T-helper 2 cell (primary cell): ENCODE measurements around the gene GNG8.

Source experiments
- DNase-seq, 5 experiments: peaks; one replicate each; pipeline versions ENCODE4 v3.0.0 to v3.0.0-alpha.2; 2012 to 2022

The GNG8 gene

DNA sequence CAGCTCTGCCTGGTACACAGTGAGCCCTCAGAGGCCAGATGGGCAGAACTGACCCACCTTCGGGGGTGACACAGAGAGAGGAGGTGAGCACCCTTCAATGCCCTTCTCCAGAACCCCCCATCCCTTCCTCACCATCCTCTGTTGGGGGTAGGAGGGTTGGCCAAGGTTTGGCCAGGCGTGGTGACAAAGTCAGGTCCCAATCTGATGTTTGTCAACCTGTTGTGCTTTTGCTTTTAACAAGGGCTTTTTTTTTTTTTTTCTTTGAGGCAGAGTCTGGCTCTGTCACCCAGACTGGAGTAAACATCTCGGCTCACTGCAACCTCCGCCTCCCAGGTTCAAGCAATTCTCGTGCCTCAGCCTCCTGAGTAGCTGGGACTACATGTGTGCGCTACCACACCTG lies 18.4 kb downstream of the GNG8 start:
- no peak for DNase-seq

DNA sequence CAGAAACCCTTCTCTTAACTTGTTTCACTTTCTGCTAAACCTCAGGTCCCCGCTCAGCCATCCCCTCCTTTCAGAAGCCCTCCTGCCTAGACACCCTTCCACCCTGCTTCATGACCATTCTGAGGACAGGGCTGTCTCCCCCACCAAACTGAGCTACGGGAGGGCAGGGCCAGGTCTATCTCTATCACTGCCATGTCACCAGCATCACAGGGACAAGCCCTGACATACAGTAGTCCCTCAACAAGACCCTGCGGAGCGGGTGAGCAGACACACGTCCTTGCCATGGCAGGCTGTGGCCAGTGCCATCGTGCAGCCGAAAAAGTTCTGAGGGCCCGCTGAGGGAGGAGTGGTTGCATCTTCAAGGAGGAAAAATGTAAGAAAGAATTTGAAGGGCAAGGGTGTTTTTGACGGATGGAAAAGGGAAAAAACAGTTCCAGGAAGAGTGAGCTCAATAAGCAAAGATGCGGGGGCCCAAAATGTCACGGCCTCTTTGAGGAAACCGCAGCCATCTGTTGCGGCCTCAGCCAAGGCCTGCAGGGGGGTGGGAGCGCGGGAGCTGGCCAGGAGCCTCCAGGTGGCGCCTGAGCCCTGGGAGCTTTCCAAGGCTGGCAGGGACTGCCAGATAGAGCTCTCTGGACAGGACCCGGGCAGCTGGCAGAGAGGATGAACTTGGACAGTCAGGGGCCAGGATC lies 19.2 kb downstream of the GNG8 start:
- no peak for DNase-seq

- no peak for DNase-seq
These were observed 20.0 kb downstream of the GNG8 start for GRCh38 chr19:46615966-46616365.

DNA sequence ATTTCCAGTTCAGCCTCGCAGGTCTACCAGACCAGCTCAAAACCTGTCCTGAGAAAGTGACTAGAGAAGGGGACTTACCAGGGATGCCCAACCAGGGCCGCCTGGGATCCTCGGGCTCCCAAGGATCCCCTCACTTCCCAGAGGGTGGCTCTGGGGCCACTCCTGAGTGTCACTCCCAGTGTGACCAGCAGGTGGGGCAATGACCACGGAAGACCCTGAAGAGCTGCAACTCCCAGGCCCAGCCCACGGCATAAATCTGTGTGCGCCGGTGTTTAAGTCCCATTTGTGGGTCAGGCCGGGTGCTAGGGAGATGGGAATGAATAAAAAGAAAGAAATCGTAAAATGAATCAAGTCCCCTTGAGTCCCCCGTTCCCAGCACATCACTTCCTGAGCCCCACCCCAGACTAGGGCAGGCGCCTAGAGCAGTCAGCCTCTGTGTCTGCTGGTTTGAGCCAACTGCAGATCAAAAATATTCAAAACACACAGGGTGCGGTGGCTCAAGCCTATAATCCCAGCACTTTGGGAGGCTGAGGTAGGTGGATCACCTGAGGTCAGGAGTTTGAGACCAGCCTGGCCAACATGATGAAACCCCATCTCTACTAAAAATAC lies 21.8 kb downstream of the GNG8 start:
- DNase-seq, result peak; percentile 49 to 82 (median 72)

DNA sequence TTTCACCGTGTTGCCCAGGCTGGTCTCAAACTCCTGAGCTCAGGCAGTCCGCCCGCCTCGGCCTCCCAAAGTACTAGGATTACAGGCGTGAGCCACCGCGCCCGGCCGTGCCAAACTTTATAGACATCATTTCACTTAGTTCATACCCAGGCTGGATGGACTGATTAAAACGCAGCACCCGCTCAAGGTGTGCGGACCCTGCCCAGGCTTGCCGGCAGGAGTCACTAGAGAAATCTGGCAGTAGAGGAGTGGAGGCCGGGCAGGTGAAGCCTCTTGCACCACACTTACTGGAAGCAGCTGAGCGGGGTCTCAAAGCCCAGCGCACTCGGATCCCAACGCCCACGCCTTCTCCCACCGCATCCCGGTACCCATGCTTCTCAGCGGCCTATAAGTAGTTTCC lies 22.5 kb downstream of the GNG8 start:
- DNase-seq, result no peak

DNA sequence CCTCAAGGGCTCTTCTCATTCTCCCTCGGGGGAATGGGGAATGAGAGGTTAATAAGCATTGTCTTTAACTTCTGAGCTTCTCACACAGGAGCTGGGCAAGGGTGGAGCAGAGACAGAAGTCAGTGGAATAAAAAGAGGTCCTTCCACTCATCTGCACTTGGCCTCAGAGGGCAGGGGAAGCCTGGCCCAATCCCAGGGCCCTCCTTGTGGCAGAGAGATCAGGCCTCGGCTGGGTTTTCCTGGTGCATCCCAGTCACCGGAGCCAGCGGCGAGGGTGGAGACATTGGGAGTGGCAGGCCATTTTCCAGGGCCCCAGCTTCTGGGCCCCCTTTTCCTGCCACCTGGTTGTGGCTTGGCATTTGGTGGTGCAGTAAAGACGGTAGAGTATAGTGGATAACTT lies 24.2 kb downstream of the GNG8 start:
- DNase-seq, result no peak

GRCh38 chr19:46610851-46611770 lies 24.9 kb downstream of the GNG8 start:
- DNase-seq, result peak in 1 of 5 experiments; percentile 61

- no peak for DNase-seq
These were observed 25.6 kb downstream of the GNG8 start for GRCh38 chr19:46610413-46610775.

- DNase-seq, result no peak
These were observed 26.2 kb downstream of the GNG8 start for GRCh38 chr19:46609511-46610412.

DNA sequence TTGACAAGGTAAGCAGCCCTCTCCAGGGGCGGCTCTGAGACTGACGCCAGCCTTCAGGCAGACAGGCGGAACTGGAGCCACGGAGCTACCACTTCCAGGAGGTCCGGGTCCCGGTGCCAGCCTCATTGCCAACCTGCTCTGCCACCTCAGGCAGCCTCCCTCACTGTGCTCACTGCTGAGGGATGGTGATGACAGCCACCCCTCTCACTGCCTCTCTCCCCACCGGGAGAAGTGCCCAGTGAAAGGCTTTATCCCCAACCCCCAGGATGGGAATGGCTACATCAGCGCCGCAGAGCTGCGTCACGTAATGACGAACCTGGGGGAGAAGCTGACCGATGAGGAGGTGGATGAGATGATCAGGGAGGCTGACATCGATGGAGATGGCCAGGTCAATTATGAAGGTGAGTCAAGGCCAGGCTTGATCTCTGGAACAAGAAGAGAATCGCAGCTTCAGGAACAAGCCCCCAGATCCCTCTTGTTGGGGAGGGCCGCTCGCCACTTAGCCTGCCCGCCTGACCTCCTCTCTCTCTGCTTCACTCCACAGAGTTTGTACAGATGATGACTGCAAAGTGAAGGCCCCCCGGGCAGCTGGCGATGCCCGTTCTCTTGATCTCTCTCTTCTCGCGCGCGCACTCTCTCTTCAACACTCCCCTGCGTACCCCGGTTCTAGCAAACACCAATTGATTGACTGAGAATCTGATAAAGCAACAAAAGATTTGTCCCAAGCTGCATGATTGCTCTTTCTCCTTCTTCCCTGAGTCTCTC lies 27.2 kb downstream of the GNG8 start:
- DNase-seq, result no peak

- no peak for DNase-seq
These were observed 27.8 kb downstream of the GNG8 start for GRCh38 chr19:46608178-46608577.

GRCh38 chr19:46607448-46607841 lies 28.6 kb downstream of the GNG8 start:
- no peak for DNase-seq

DNA sequence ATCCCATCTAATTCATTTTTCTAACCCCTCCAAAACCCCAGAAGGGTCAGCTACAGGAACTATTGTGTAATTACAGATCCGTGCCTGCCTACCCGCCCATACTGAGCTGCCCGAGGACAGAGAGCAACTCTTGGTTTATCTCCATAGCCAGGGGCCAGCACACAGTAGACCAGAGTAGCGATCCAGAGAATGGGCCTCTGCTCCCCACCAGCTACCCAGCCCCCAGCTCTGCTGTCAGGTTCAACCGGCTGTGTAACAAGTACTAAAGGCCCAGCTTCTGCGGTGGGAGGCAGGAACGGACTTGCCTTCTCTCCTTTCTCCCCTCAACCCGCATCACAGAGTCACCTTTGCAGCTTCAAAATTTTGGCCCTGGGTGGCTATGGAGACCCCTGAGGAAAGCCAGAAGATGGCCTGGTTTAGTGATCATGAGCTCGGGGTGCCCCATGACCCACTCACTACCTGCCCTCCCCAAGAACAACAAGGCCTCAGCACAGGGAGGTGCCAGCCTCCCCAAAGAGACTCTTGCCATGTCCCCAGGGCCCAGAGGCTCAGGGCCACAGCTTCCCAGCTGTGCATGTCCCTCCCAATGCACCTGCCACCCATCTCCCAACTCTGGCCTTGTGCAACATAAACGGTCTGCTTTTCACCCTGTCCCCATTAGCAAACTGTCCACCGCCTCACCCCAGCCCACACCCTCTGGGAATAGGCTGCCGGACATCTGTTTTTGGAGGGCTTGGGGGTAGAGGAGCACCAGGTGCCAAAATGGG lies 29.1 kb downstream of the GNG8 start:
- DNase-seq, result no peak

DNA sequence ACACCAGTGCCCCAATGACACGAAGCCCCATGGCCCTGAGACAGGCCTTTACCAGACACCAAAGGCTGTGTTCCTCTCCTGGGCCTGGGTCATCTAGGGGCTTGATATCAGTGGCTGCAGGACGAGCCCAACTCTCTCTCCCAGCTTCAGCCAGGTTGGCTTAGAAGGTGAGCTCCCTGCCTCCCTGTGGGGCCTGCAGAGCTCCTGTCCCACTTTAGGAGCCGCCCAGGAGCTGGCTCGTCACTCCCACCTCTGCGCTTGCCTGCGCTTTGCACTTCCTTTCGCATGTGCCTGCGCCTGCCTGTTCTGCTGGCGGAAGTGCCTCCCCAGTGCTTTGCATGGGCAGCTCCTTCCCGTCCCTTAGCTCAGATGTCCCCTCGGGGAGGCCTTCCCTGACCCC lies 30.0 kb downstream of the GNG8 start:
- no peak for DNase-seq

- DNase-seq, result no peak
These were observed 30.6 kb downstream of the GNG8 start for GRCh38 chr19:46605356-46605821.

DNA sequence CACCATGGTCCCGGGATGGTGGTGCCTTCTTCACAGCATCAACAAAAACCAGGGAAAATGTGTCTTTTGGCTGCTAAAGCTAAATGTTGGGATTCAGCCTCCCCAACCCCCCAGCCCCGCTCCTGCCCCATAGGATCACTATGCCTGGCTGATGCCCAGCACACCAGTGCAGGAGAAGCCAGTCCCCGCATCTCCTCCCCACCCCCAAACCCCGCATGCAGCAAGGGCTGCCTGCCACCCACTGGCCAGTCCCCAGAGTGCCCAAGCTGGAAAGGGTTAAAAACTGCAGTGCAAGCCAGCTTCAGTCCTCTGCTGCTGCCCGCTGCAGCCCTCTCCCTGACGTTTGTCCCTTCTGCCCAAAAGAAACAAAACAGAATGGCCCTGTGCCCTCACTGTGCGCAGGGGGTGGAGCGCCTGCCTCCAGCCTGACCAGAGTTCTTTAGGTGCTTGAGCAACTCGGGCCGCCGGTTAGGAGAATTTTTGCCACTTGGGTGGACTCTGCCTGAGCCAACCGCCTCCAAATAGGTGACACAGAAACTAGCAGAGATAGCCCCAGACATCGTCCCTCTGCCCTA lies 31.1 kb downstream of the GNG8 start:
- DNase-seq, result no peak

DNA sequence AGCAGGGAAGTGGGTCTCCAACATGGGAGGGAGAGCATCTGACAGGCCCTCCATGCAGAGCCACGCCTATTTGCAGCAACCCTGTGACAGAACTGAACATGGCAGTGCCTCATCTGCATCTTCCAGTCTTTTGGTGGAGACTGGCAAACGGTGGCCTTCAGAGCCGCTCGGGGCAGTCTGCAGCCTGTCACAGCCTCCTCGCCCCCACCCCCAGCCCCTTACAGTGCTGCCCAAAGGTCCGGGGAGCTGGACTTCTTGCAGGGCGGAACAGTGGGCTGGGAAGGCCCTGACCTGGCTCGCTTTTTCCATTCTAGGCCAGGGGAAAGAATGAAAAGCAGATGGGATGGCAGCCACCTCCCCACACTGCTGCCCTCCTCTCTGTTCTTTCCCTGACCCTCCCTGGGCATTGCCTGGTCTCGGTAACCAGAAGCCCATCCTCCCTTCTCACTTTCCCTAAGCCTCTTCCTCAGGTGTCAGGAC lies 32.2 kb downstream of the GNG8 start:
- no peak for DNase-seq

GRCh38 chr19:46603195-46603637 lies 32.8 kb downstream of the GNG8 start:
- no peak for DNase-seq

GRCh38 chr19:46602392-46603194 lies 33.4 kb downstream of the GNG8 start:
- DNase-seq, result peak in 3 of 5 experiments; percentile 13 to 62 (median 53)
